Activated CD8-positive, alpha-beta memory T cell treated with anti-CD3 and anti-CD28 coated beads for 4 hours (primary cell): ENCODE results near the gene CERS1.

ENCODE experiments used
- DNase-seq, 2 donors: peaks; one replicate each; pipeline ENCODE4 v3.0.0-alpha.2; 2020; ENCODE audit warnings: low read depth in 2 of 2

The CERS1 gene

GRCh38 chr19:18856385-18857126 lies 39.4 kb downstream of the CERS1 start:
- DNase-seq: no peak

- no peak for DNase-seq
Measured at GRCh38 chr19:18855647-18856384, 40.1 kb downstream of the CERS1 start.

GRCh38 chr19:18854982-18855381 lies 41.0 kb downstream of the CERS1 start:
- no peak for DNase-seq

- no peak for DNase-seq
Measured at GRCh38 chr19:18853755-18854427, 42.1 kb downstream of the CERS1 start.

GRCh38 chr19:18852648-18853047 lies 43.3 kb downstream of the CERS1 start:
- no peak for DNase-seq

- DNase-seq: no peak
Measured at GRCh38 chr19:18851673-18852325, 44.2 kb downstream of the CERS1 start.

GRCh38 chr19:18850471-18851375 lies 45.2 kb downstream of the CERS1 start:
- no peak for DNase-seq

- DNase-seq: no peak
Measured at GRCh38 chr19:18849838-18850400, 46.0 kb downstream of the CERS1 start.

GRCh38 chr19:18848878-18849661 lies 46.9 kb downstream of the CERS1 start:
- no peak for DNase-seq

GRCh38 chr19:18847549-18848463 lies 48.2 kb downstream of the CERS1 start:
- DNase-seq: no peak

- DNase-seq: peak; percentile 22 to 32
Measured at GRCh38 chr19:18846862-18847548, 49.0 kb downstream of the CERS1 start.

- no peak for DNase-seq
Measured at GRCh38 chr19:18845961-18846360, 50.0 kb downstream of the CERS1 start.

- no peak for DNase-seq
Measured at GRCh38 chr19:18844806-18845329, 51.1 kb downstream of the CERS1 start.

- DNase-seq: no peak
Measured at GRCh38 chr19:18843960-18844359, 52.0 kb downstream of the CERS1 start.

GRCh38 chr19:18842166-18842565 lies 53.8 kb downstream of the CERS1 start:
- DNase-seq: no peak

- no peak for DNase-seq
Measured at GRCh38 chr19:18841400-18841799, 54.6 kb downstream of the CERS1 start.

- DNase-seq: no peak
Measured at GRCh38 chr19:18840288-18841267, 55.4 kb downstream of the CERS1 start.
